GM21515 (cell line): ENCODE data around the gene IFNL2.
"Not testable (repeated sequence)": the region's sequence is repeated elsewhere in the genome, so short reads cannot be mapped to it uniquely, and the experiment has no call there.

Experiments used
- ATAC-seq: cut with Tn5 transposase; IDR thresholded peaks from one replicate; pipeline ENCODE4 v1.9.1; 2021; ENCODE audit not compliant: unreplicated experiment

IFNL2 gene

GRCh38 chr19:39252458-39252857 lies 15.7 kb upstream of the IFNL2 start:
- ATAC-seq = no peak

- no peak for ATAC-seq
Measured at GRCh38 chr19:39253374-39254149, 14.6 kb upstream of the IFNL2 start.

- ATAC-seq = no peak
Measured at GRCh38 chr19:39254531-39255345, 13.5 kb upstream of the IFNL2 start.

GRCh38 chr19:39257227-39257626 lies 11.0 kb upstream of the IFNL2 start:
- ATAC-seq = no peak

GRCh38 chr19:39261704-39262103 lies 6.5 kb upstream of the IFNL2 start:
- no peak for ATAC-seq

GRCh38 chr19:39262496-39262895 lies 5.7 kb upstream of the IFNL2 start:
- ATAC-seq = no peak

- no peak for ATAC-seq
Measured at GRCh38 chr19:39263912-39264305, 4.3 kb upstream of the IFNL2 start.

GRCh38 chr19:39264306-39265290 lies 3.6 kb upstream of the IFNL2 start:
- no peak for ATAC-seq

- ATAC-seq = no peak
Measured at GRCh38 chr19:39265321-39265916, 2.8 kb upstream of the IFNL2 start.

GRCh38 chr19:39268531-39269223 lies 481 bp downstream of the IFNL2 start:
- not testable (repeated sequence) for ATAC-seq

GRCh38 chr19:39269369-39269768 lies 1.2 kb downstream of the IFNL2 start:
- ATAC-seq = not testable (repeated sequence)

- no peak for ATAC-seq
Measured at GRCh38 chr19:39270036-39270871, 2.1 kb downstream of the IFNL2 start.

- not testable (repeated sequence) for ATAC-seq
Measured at GRCh38 chr19:39273859-39274258, 5.7 kb downstream of the IFNL2 start.

GRCh38 chr19:39275578-39275977 lies 7.4 kb downstream of the IFNL2 start:
- no peak for ATAC-seq

- no peak for ATAC-seq
Measured at GRCh38 chr19:39276740-39277139, 8.5 kb downstream of the IFNL2 start.

GRCh38 chr19:39277598-39277997 lies 9.4 kb downstream of the IFNL2 start:
- ATAC-seq = no peak

- no peak for ATAC-seq
Measured at GRCh38 chr19:39282021-39282420, 13.8 kb downstream of the IFNL2 start.

- no peak for ATAC-seq
Measured at GRCh38 chr19:39284032-39284431, 15.8 kb downstream of the IFNL2 start.

- ATAC-seq = no peak
Measured at GRCh38 chr19:39293394-39293793, 25.2 kb downstream of the IFNL2 start.
